ENCODE results near the gene CHRND. TPM values are rescaled to one million over a fixed set of nuclear protein-coding genes. Genes with fewer than 3 reads are reported as not detected.
A peak's percentile ranks its signal among the peaks of the same experiment; 100 is the strongest.

CHRND gene
- total RNA-seq, 4 donors from 2014 or later = 49.1 to 119 (median 81.1) TPM

DNA sequence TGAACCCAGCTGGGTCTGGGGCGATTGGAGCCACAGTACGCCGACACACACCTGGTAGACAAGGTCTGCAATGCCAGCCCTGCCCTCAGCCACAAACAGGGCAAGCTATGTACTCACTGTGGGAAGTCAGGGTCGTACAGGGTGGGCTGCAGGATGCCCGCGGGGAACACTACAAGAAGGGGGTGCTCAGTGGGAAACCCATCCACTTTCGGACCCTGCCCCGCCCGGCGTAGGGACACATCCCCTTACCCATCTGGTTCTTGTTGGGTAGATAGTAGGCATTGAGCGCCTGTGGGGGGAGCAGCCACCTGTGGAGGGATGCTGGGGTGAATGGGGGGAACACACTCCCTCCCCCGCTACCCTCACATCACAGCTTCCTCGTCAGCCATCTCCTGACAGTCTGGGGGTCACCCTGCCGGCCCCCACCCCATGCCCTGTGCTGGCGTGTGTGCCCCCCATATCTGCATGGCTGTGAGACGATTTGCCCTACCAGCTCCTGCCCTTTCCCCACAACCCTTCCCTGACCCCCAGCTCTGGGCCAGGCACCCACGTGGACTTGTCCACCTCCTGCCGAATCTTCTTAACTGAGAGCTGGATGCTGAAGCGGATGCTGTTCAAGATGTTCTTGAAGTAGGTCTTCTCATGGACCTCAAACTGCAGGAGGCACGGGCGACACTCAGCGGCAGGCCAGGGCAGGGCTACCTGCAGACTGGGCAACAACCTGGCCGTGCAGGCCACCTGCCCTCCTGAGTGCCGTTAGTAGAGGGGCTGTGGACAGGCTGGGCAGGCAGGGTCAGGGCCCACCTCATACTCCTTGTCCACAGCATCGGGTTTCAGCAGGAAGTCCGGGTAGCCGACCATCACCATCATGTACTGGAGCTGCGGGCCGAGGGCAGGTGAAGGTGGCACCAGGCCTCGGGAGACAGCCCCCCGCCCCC, 43.4 kb upstream of the CHRND start:
- H3K27ac ChIP-seq = no peak overlapping the region
- H3K9me3 ChIP-seq = no peaks in the 10 kb centered on the region
- in situ Hi-C loops (cut with MboI; ENCODE audit: low sequenced_read_pairs in 4 of 4) (no loop called here), intact Hi-C loops (cut with DNase I; ENCODE audit: low total_unique reads) (no loop called here)
- TF ChIP-seq, protein P1, sequence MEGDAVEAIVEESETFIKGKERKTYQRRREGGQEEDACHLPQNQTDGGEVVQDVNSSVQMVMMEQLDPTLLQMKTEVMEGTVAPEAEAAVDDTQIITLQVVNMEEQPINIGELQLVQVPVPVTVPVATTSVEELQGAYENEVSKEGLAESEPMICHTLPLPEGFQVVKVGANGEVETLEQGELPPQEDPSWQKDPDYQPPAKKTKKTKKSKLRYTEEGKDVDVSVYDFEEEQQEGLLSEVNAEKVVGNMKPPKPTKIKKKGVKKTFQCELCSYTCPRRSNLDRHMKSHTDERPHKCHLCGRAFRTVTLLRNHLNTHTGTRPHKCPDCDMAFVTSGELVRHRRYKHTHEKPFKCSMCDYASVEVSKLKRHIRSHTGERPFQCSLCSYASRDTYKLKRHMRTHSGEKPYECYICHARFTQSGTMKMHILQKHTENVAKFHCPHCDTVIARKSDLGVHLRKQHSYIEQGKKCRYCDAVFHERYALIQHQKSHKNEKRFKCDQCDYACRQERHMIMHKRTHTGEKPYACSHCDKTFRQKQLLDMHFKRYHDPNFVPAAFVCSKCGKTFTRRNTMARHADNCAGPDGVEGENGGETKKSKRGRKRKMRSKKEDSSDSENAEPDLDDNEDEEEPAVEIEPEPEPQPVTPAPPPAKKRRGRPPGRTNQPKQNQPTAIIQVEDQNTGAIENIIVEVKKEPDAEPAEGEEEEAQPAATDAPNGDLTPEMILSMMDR (IDR thresholded peaks at IDR 0.05 in 4 of 5, conservative IDR thresholded peaks at IDR 0.05 in 1 of 5) = no peak
- no peak for TF ChIP-seq POLR2A (IDR thresholded peaks at IDR 0.05)
- H3K4me3 ChIP-seq = no peak overlapping the region
- DNase-seq = no peak
- H3K4me1 ChIP-seq = no peaks in the 10 kb centered on the region
- H3K27me3 ChIP-seq = peaks cover 31 to 42% (median 37%) of the 10 kb centered on the region in 3 donors
- no peaks in the 10 kb centered on the region for H3K36me3 ChIP-seq
- ATAC-seq = no peak

DNA sequence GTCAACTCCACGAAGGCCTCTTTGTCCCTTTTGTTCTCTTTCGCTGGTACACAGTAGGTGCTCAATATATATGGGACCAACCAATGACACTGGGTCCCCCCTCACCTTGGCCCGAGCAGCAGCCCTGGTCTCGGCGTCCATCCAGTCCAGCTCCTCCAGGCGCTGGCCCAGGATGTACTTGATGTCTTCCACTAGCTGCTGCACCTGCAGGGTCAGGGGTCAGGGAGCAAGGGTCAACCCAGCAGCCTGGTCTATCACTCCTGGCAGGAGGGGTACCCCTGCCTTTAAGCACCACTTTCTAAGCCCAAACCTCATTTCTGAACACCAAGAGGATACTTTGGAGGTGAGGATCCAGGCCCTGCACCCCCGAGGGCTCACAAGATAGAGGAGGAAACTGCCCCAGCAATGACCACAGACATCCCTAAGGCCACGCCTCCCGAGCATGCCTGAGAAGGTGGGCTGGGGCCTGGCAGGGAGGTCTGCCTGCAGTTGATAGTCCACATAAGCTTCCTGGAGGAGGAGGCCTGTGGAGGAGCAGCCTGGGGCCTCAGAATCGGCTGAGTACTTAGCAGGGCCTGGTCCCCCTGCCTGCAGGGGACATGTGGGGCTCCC, 42.5 kb upstream of the CHRND start:
- no peaks in the 10 kb centered on the region for H3K36me3 ChIP-seq
- intact Hi-C loops (cut with DNase I; ENCODE audit: low total_unique reads) = no loop called here
- in situ Hi-C loops (cut with MboI; ENCODE audit: low sequenced_read_pairs in 4 of 4) = no loop called here
- H3K27ac ChIP-seq = no peak overlapping the region
- DNase-seq (no peak), ATAC-seq (no peak)
- no peaks in the 10 kb centered on the region for H3K9me3 ChIP-seq
- no peaks in the 10 kb centered on the region for H3K4me1 ChIP-seq
- no peak overlapping the region for H3K4me3 ChIP-seq
- peaks cover 31 to 42% (median 41%) of the 10 kb centered on the region in 3 donors for H3K27me3 ChIP-seq
- TF ChIP-seq, protein P1 (IDR thresholded peaks at IDR 0.05 in 4 of 5, conservative IDR thresholded peaks at IDR 0.05 in 1 of 5) = no peak
- TF ChIP-seq POLR2A (IDR thresholded peaks at IDR 0.05) = no peak

DNA sequence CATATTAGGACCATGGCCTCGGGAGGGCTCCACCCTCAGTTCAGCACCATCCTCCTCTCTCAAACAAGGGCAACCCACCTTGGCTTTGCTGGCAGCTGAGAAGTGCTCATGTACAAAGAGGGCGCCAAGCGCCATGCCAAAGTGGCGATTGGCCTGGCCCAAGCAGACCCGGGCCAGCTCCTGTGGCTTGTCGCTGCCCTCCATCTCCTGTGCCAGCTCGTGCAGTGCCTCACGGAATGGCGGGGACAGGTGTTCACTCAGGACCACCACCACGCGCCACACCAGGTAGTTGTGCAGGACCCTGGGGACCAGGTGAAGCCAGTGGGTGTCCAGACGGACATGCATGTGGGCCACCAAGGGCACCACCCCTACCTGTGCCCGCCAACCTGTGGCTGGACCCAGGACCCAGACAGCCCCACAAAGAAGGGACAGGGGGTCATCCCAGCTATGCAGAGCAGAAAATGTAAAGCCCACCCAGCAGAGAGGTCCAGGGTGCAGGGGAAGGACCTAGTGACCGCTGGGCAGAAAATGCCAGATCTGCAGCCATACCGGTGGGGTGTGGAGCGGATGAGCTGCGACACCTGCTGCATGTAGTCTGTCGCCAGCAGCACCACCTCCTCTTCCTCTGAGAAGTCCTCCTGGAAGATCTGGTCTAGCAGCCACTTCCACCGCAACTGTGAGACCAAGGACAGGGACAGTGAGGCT, 41.9 kb upstream of the CHRND start:
- intact Hi-C loops (cut with DNase I; ENCODE audit: low total_unique reads) (no loop called here), in situ Hi-C loops (cut with MboI; ENCODE audit: low sequenced_read_pairs in 4 of 4) (no loop called here)
- Histone ChIP-seq H3K4me3 (no peak overlapping the region), H3K27ac (no peak overlapping the region), H3K4me1 (no peaks in the 10 kb centered on the region), H3K36me3 (no peaks in the 10 kb centered on the region), H3K9me3 (no peaks in the 10 kb centered on the region), H3K27me3 (peaks cover 31 to 42% (median 41%) of the 10 kb centered on the region in 3 donors)
- DNase-seq (no peak), ATAC-seq (no peak)
- TF ChIP-seq, protein P1 (IDR thresholded peaks at IDR 0.05 in 4 of 5, conservative IDR thresholded peaks at IDR 0.05 in 1 of 5) = no peak
- TF ChIP-seq POLR2A (IDR thresholded peaks at IDR 0.05) = no peak

DNA sequence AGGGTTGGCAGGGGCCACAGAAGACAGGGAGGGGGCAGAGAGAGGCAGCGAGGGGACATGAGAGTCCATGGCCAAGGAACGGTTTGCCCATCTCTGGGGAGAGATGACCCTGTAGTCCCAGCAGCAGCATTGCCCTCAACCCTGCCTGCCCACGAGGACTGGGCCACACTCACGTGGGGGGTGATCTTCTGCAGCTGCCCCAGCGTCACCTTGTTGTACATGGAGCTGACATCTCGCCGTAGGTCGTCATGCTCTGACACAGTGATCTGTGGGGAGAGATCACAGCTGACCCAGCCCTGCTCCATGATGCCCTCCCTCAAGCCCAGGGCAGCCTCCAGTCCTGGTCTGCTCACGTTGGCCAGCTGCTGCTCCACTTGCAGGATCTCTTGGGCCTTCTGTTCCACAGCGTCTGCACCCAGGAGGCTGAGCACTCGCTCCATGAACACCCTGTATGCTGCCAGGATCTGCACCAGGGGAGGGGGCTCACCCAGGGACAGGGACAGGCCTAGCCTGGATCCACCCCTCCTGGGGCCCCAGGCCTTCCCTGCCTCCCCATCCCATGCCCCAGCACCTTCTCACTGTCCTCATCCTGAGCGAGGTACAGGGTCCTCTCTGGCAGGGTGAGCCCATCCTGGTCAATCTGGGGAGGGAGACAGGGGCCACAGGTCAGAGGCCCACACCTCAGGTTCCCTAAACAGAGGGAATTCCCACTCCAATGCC, 41.2 kb upstream of the CHRND start:
- intact Hi-C loops (cut with DNase I; ENCODE audit: low total_unique reads) = no loop called here
- DNase-seq = peak in 1 of 2 donors; percentile 10
- H3K4me3 ChIP-seq = no peak overlapping the region
- no peaks in the 10 kb centered on the region for H3K4me1 ChIP-seq
- H3K27me3 ChIP-seq = peaks cover 31 to 42% (median 41%) of the 10 kb centered on the region in 3 donors
- no peaks in the 10 kb centered on the region for H3K9me3 ChIP-seq
- in situ Hi-C loops (cut with MboI; ENCODE audit: low sequenced_read_pairs in 4 of 4) = no loop called here
- no peak overlapping the region for H3K27ac ChIP-seq
- TF ChIP-seq, protein P1 (IDR thresholded peaks at IDR 0.05 in 4 of 5, conservative IDR thresholded peaks at IDR 0.05 in 1 of 5) = no peak
- TF ChIP-seq POLR2A (IDR thresholded peaks at IDR 0.05) = no peak
- ATAC-seq = no peak
- no peaks in the 10 kb centered on the region for H3K36me3 ChIP-seq
